HG03520 (cell line): ENCODE results near the gene TSHZ1.

Experiments
- ATAC-seq: cut with Tn5 transposase; IDR thresholded peaks from one replicate; pipeline ENCODE4 v1.9.1; 2021; ENCODE audit warnings: mild to moderate bottlenecking, moderate library complexity; ENCODE audit not compliant: unreplicated experiment

Gene TSHZ1

DNA sequence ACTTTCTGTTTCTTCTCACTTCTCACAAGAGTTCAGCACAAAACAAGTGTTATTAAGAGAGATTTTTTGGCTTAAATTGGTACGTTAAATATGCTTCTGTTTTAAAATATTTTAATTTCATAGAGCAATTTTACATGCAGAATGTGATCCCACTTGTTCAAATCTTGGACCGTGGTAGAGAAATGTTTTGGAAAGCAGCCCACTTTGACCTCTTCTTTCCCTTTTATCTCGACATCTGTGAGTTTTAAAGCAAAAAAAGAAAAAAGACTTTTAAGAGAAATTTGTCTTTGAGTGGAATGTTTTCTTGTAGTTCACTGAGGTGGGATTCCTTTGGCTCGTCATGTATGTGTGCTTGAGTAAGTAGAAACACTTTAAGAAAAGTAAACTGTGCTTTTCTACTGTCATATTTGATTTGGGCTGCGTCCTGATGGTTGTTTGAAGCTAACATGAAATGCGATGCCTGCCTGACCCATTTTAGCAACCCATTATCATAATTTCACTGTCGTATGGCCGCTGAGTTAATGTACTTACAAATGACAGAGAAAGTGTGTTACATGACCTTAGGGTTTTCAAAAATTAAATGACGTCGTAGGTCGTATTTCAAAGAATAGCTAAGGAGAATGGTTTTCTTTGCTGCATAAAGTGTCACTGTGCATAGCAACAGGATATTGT is 54.5 kb downstream of the TSHZ1 start:
- no peak for ATAC-seq

DNA sequence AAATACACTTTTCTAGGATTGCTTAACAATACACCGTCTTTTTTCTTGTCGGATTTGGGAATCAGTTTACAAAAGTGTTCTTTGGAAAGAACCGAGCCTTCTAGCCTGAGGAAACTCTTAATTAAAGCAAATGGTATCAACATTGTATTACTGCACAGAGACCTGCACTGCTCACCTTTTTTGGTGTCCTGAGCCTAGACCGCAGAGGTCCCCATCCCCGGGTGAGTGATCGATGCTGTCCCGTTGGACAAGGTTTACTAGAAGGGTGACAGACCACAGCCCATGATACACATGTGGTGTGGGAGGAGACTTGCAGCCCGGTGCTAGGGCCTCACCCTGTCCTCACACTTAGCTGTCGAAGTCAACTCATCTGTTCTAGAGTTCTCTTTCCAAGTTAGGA is 55.3 kb downstream of the TSHZ1 start:
- no peak for ATAC-seq

DNA sequence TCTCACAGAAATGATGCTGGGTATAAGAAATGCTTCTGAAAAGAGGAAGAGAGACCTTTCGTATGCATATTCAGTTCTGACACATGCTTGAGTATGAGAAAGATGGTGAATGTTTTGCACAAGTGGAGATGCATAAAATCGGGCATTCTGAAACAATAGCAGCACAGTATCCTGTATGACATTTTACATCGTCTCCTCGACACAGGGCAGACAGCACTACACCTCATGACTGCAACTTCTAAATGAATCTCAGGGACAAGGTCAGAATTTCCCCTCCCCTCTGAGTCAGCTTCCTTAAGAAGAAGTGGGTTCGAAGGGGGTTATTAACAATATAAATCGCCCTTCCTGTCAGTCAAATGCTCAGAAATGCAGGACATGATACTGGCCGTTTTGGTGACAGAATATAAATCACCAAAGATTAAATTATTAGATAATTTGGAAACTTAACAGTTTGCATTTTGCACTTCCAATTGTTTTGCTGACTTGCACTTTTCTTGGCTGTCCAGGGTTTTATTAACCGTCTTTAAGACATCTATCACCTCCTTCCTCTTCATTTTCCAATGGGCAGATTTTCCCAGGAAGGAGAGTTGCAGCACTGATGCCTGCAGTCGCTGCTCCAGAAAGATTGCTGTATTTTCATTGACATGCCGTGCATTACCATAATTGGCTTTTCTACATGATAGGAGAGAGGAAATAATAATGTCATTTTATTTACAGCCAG is 57.2 kb downstream of the TSHZ1 start:
- ATAC-seq: peak; percentile 96

DNA sequence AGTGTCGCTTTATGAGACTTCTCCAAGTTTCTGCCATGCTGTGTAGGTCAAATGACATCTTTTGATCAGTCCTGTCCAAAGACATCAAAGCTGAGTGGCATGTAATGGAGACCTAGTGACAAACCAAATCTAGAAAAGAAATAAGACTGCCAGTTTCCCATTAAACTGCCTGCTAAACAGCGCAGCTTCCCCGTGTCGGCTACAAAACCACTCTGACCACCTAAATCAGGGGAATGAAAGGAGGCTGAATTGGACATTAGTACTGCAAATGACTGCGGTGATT is 57.7 kb downstream of the TSHZ1 start:
- ATAC-seq: no peak

DNA sequence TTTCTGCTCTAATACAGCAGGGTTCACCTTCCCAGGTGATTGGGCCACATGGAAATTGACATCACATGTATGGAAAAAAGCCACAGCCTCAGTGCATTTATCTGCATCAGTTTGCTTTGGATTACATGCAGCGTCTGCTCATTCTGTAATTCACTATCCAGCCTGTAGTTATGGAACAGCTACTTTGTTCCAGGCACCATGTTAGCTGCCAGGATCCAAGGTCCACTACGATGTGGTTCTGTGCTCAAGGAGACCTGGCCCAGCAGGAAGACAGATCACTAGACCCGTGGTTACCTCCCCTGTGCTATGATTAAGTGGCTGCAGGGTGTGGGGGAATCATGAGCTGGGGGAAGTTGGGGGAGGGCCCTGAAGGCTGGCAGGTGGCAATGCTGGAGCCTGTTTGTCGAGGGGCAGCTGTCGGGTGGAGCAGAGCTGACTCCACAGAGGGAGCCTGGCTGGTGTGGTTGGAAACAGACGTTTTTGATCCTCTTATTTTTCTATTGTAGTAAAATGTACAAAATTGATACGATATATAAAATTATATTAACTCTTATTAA is 58.6 kb downstream of the TSHZ1 start:
- no peak for ATAC-seq

DNA sequence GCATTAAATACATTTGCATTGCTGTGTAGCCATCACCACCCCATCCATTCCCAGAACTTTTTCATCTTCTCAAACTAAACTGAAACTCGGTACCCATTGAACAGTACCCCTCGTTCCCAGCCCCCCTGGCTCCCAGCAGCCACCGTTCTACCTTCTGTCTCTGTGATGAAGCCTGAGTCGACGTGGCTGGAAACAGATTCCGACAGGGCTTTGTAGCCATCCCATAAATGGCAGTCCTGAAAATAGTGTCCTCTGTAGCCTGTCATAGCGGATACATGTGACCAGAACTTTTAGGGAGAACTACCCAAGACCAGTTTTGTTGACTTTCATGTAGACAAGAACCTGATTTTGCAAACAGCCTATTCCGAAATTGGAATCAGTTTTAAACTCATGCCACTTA is 59.1 kb downstream of the TSHZ1 start:
- ATAC-seq: no peak

DNA sequence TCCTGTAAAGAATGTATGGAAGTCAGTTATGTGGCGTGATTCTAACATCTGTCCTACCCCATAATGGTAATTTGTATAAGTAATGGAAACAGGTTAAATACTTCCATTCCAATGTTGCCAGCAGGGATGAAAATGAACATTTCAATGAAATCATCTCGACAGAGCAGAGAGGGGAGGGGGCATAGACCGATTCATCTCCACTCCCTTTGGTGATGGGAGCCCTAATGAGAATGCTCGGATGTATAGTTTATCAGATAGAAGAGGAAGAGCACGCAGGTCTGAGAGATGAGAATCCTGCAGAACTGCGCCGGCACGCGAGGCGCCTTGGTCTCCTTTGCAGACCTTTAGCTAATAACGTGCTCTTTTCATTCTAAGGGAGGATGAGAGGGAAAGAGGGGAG is 61.4 kb downstream of the TSHZ1 start:
- no peak for ATAC-seq

DNA sequence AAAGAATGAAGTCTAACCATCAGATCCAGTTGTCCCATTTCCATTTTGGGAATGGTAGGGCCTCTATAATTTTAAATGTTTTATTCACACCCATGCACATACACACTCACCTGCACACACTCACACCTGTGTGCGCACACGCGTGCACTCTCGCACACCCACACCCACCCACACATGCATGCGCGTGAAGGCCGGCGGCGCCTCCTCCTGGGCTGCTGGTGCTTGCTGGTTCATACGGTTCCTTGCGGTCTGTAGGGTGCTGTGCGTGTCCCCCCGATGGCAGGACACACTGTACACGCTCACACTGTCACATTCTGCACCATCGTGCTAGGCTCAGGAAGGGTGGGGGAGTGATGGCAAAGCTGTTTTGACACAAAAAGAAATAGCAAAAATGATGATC is 63.2 kb downstream of the TSHZ1 start:
- no peak for ATAC-seq

DNA sequence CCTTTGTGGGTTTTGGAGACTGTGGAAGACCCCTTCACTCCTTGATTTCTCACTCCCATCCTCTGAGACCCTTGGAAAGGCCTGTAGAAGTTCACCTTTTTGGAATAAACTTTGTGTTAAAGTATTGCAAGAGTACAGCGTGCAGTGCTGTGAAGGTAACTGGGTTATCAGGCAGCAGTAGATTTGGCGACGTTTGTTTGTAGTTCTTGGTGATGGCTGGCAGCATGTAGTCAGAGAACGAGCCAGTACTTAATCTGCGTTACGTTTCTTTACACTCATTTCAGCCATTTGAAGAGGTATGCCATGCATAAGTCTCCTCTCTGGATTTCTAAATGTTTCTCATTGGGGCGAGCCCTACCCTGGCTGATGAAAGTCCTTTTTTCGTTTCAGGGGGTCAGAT is 64.6 kb downstream of the TSHZ1 start:
- no peak for ATAC-seq

DNA sequence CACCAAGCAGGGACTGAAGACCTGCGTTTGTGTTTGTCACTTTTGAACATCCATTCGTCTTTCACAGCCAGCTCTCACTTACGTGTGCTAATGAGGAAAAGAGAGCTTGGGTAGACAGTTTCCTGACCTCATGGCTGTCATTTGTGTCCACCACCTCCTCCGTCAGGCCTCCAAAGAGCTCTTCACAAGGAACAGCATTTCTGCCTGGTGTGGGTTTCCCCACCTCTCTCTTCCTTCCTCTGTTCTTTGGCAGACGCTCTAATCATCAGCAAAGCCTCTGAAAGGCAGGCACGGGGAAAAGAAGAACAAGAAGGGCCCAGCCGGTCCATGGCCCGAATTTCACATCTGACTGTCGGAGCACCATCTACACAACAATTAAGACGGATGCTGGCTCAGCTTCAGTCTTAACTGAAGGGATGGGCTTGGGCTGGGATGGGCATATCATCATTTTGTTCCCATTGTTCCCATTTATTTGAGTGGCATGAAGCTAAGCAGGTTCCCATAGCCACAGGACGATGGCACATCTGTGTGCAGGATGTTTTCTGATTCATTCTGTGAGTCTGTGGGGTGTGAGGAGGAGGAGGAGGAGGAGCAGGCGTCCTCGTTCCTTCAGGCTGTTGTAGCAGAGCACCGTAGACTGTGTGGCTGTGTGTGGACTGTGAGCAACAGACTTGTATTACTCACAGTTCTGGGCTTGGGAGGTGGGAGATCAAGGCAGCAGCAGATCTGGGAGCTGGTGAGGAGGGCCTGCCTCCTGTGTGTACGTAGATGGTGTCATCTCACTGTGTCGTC is 66.4 kb downstream of the TSHZ1 start:
- ATAC-seq: no peak

DNA sequence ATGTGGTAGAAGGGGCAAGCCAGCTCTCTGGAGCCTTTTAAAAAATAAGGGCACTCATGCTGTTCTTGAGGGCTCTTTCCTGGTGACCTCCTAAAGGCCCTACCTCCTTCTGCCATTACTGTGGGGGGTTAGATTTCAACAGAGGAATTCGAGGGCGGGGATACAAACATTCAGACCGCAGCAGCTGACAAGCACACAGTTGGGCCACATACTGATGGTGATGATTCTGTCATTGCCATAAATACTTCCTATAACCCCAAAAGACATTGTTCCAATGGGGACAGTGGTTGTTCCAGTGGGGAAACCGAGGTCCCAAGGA is 67.0 kb downstream of the TSHZ1 start:
- ATAC-seq: no peak

DNA sequence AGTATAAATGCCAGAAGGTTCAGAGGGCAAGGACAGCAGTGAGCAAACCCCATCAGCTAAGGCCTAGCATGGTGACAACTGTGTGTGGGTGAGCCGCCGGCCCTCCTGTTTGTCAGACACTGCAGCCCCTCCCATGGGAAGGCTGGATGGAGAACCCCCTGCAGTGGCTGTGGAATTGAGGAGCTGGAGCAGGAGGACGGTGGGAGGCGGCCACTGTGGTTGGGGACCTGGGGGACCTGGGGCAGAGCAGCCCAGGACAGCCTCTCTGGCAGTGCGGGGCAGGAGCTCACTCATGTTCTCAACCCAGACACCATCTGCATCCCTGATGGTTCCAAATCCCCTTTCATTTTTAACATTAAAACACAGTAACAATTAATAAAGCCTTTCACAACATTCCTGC is 68.8 kb downstream of the TSHZ1 start:
- ATAC-seq: no peak

DNA sequence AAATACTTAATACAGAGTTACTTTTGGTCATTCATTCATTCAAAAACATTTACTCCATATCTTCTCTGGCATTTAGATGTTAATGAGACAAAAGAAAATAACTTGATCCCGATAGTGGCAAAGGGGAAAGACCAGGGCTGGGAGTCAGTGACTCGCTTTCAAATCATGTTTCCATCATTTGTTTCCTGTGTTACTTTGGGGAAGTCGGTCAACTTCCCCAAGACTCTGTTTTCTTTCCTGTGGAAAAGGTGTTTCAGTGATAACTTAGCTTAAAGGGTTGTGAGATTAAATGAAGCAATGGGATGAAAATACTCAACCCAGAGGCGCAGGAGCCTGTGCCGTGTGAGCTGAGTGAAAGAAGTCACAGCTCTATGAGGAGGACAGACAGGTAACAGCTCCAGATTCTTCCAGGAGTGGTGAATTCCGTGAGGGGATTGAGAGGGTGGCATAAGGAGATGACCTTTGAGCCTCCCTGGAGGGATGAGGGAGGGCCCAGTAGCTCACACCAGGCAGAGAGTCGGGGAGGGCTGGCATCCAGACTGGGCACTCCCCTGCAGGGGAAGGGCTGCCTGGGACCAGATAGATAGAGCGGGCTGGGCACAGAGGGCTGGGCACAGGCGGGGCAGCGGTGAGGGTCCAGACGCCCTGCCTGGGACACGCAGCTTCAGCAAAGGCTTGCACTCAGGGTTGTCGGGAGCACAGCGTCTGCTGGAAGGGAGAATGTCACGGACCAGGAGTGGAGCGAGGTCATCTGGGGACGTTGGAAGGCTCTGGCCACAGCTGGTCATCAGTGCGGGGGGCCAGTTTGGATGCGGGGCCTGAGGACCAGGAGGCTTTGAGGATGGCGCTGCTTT is 70.1 kb downstream of the TSHZ1 start:
- ATAC-seq: no peak

DNA sequence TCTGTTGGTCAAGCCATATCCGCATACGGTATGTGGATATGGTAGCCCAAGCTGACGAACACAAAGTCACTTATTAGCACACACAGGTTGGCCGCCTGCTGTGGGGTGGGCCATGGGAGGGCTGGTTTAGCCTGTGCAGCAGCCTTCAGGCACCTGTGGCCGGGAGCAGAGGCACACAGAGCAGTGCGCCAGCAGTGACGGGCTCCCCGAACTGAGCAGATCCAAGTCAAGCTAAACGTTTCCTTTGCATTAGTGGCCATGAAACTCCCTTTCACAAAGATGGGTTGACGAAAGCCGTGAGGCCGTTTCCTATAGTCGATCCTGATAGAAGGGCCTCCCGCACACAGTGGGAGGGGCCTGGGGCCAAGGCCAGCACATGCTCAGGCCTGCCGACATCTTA is 72.1 kb downstream of the TSHZ1 start:
- ATAC-seq: no peak

DNA sequence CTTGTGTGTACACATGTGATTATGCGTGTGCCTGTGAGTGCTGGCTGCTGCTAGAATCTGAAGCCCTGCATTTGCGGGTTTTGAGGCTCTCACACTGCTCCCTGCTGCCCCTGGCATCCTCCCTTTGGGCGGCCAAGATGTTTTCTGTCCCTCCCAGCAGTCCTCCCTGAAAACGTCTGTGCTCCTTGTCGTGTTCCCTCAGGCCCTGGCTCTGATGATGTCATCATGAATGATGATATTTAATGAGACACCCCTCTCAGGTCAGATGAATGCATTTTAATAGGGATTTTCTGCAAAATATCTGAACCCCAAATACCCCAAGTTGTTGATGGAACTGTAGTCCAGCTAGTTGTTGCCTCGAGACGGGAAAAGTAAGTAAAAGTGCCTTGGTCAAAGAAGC is 73.1 kb downstream of the TSHZ1 start:
- no peak for ATAC-seq

DNA sequence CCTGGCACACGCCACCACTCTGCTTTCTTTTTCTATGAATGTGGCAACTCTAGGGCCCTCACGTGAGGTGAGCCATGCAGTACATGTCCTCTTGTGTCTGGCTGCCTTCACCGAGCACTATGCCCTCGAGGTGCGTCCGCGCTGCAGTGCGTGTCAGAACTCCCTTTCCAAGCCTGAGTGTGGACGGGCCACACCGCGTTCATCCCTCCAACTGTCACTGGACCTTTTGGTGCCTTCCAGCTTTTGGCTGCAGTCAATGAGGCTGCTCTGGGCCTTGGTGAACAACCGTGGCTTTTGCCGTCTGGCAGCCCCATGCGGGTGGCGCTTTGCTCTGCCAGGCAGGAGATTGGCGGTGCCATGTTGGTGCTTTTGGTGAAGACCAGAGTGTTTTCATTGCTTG is 74.0 kb downstream of the TSHZ1 start:
- no peak for ATAC-seq

DNA sequence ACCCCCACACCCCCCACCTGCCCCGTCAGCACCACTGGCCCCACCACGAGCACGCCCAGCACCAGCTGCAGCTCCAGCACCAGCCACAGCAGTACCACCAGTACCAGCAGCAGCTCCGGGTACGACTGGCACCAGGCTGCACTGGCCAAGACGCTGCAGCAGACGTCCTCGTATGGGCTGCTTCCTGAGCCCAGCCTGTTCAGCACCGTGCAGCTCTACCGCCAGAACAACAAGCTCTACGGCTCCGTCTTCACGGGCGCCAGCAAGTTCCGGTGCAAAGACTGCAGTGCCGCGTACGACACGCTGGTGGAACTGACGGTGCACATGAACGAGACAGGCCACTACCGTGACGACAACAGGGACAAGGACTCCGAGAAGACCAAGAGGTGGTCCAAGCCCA is 75.3 kb downstream of the TSHZ1 start:
- no peak for ATAC-seq

DNA sequence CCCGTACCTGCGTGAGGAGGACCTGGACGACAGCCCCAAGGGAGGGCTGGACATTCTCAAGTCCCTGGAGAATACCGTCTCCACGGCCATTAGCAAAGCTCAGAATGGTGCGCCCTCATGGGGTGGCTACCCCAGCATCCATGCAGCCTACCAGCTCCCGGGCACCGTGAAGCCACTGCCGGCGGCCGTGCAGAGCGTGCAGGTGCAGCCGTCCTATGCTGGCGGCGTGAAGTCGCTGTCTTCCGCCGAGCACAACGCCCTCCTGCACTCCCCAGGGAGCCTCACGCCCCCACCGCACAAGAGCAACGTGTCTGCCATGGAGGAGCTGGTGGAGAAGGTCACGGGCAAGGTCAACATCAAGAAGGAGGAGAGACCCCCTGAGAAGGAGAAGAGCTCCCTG is 76.4 kb downstream of the TSHZ1 start:
- no peak for ATAC-seq

DNA sequence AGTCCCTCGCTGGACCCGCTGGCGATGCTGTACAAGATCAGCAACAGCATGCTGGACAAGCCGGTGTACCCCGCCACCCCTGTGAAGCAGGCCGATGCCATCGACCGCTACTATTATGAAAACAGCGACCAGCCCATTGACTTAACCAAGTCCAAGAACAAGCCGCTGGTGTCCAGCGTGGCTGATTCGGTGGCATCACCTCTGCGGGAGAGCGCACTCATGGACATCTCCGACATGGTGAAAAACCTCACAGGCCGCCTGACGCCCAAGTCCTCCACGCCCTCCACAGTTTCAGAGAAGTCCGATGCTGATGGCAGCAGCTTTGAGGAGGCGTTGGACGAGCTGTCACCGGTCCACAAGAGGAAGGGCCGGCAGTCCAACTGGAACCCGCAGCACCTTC is 77.1 kb downstream of the TSHZ1 start:
- no peak for ATAC-seq

DNA sequence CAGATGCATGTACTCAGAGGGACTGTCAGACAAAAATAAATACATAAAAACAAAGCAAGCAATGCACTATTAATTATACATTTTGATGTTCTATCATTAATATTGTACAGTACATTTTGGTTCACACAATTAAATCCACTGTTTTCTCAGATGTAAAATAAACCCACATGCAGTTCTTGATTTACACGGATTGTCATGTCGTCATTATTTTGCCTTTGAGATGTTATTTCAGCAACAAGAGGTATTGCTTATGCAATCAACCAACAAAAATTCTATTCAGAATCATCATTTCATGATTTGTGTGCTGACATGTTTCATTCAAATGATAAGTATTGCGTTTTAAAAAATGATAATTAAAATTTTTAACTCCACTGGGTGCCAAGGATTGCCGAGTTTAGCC is 79.2 kb downstream of the TSHZ1 start:
- no peak for ATAC-seq

DNA sequence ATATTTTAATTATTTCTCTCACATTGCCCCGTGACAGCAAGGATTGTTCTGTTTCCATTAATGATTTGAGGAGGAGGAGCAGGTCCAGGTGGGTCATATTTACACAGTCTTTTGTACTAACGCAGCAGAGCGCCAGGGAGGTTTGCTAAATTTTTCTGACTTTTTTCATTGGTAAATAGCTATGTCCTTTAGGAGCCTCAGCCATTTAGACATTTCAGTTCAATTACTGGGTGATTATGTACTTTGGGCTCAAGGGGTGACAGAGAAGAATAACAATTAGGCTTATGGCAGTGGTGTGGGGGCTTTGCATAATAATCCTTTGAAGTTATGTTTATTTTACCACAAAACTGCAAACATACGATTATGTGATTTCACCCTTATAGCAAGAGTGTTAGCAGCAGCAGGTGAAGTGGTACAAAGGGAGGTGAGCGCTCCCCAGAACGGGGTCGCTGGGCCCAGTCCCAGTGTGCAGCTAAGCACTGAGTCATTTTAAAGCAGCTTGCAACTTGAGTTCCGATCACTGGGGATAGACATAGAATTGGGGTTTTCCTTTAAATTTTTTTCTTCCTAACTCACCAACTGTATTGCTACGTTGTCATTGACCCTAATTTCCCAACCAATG is 80.3 kb downstream of the TSHZ1 start:
- no peak for ATAC-seq
